HUES64 (cell line): ENCODE measurements around the gene RSU1.

ENCODE experiments used
- H3K27ac ChIP-seq: 2 replicates; pipeline ENCODE4 v1.7.0; 2013; ENCODE audit warnings: low read depth, low read length, inconsistent platforms
- H3K27me3 ChIP-seq: 2 replicates; pipeline ENCODE4 v1.6.1; 2013; ENCODE audit warnings: mild to moderate bottlenecking, low read length; ENCODE audit not compliant: insufficient read depth
- H3K36me3 ChIP-seq: 2 replicates; pipeline ENCODE4 v1.6.1; 2013; ENCODE audit warnings: mild to moderate bottlenecking, low read length; ENCODE audit not compliant: insufficient read depth
- H3K4me1 ChIP-seq: 2 replicates; pipeline ENCODE4 v1.6.1; 2013; ENCODE audit warnings: mild to moderate bottlenecking, low read length, moderate library complexity; ENCODE audit not compliant: insufficient read depth
- H3K4me3 ChIP-seq: 2 replicates; pipeline ENCODE4 v1.5.1; 2013; ENCODE audit warnings: mild to moderate bottlenecking, low read length, moderate library complexity
- H3K9ac ChIP-seq: 2 replicates; pipeline ENCODE4 v1.6.1; 2013; ENCODE audit warnings: mild to moderate bottlenecking, low read depth, low read length
- H3K9me3 ChIP-seq: 2 replicates; pipeline ENCODE4 v1.6.1; 2013; ENCODE audit warnings: low read depth, low read length; ENCODE audit not compliant: insufficient read depth
- WGBS: fragments of 150-250, 120-280 bp; methylation state at CpG from one replicate; pipeline ENCODE4 v1.1.7; 2013; ENCODE audit warnings: missing lambda C conversion rate; 5-methylcytosine and 5-hydroxymethylcytosine counted together

Gene RSU1

GRCh38 chr10:16643502-16643901, 173.7 kb downstream of the RSU1 start:
- H3K27me3 ChIP-seq, result no peaks in the 10 kb centered on the region
- H3K36me3 ChIP-seq, result no peaks in the 10 kb centered on the region
- 67% methylated on average over 2 of the region's 3 CpGs for WGBS
- H3K4me3 ChIP-seq, result no peak overlapping the region
- H3K9ac ChIP-seq, result no peak overlapping the region
- no peak overlapping the region for H3K27ac ChIP-seq
- peaks cover 13% of the 10 kb centered on the region for H3K4me1 ChIP-seq
- no peaks in the 10 kb centered on the region for H3K9me3 ChIP-seq

GRCh38 chr10:16640153-16640552, 177.1 kb downstream of the RSU1 start:
- Histone ChIP-seq H3K4me1 (peaks cover 13% of the 10 kb centered on the region), H3K4me3 (no peak overlapping the region), H3K27ac (no peak overlapping the region), H3K36me3 (no peaks in the 10 kb centered on the region), H3K27me3 (no peaks in the 10 kb centered on the region), H3K9me3 (no peaks in the 10 kb centered on the region), H3K9ac (no peak overlapping the region)
- WGBS, result 84% methylated on average over 2 of the region's 2 CpGs

GRCh38 chr10:16639471-16639870, 177.8 kb downstream of the RSU1 start:
- H3K36me3 ChIP-seq, result no peaks in the 10 kb centered on the region
- H3K4me1 ChIP-seq, result peaks cover 13% of the 10 kb centered on the region
- no peaks in the 10 kb centered on the region for H3K9me3 ChIP-seq
- no peak overlapping the region for H3K27ac ChIP-seq
- no peaks in the 10 kb centered on the region for H3K27me3 ChIP-seq
- H3K9ac ChIP-seq, result no peak overlapping the region
- 97% methylated on average over 3 of the region's 4 CpGs for WGBS
- H3K4me3 ChIP-seq, result no peak overlapping the region

- WGBS, result over 99% methylated on average over 5 of the region's 5 CpGs
Measured at GRCh38 chr10:16632996-16633395, 184.2 kb downstream of the RSU1 start.

GRCh38 chr10:16626697-16627096, 190.5 kb downstream of the RSU1 start:
- Histone ChIP-seq H3K27ac (no peak overlapping the region), H3K9ac (no peak overlapping the region), H3K27me3 (no peaks in the 10 kb centered on the region), H3K9me3 (0 out of 2 replicates have a peak, but pooled peaks cover 2% of the 10 kb centered on the region), H3K36me3 (no peaks in the 10 kb centered on the region), H3K4me1 (no peaks in the 10 kb centered on the region), H3K4me3 (no peak overlapping the region)
- 93% methylated on average over 5 of the region's 5 CpGs for WGBS

More at GRCh38 chr10:16632996-16633395, 184.2 kb downstream of the RSU1 start:
- no peaks in the 10 kb centered on the region for H3K36me3 ChIP-seq
- H3K27me3 ChIP-seq, result no peaks in the 10 kb centered on the region
- no peaks in the 10 kb centered on the region for H3K4me1 ChIP-seq
- H3K27ac ChIP-seq, result no peak overlapping the region
- no peak overlapping the region for H3K4me3 ChIP-seq
- no peaks in the 10 kb centered on the region for H3K9me3 ChIP-seq
- H3K9ac ChIP-seq, result no peak overlapping the region

- Histone ChIP-seq H3K4me1 (no peaks in the 10 kb centered on the region), H3K27me3 (no peaks in the 10 kb centered on the region), H3K36me3 (no peaks in the 10 kb centered on the region), H3K27ac (no peak overlapping the region), H3K9me3 (no peaks in the 10 kb centered on the region; the same call in 1 of the 2 replicates), H3K4me3 (no peak overlapping the region), H3K9ac (no peak overlapping the region)
- WGBS, result 90% methylated on average over 2 of the region's 2 CpGs
Measured at GRCh38 chr10:16612981-16613355, 204.3 kb downstream of the RSU1 start.

- no peak overlapping the region for H3K4me3 ChIP-seq
- H3K9me3 ChIP-seq, result no peaks in the 10 kb centered on the region; the same call in 1 of the 2 replicates
- no peak overlapping the region for H3K9ac ChIP-seq
- H3K36me3 ChIP-seq, result no peaks in the 10 kb centered on the region
- no peaks in the 10 kb centered on the region for H3K27me3 ChIP-seq
- no peaks in the 10 kb centered on the region for H3K4me1 ChIP-seq
- 79% methylated on average over 7 of the region's 7 CpGs for WGBS
- no peak overlapping the region for H3K27ac ChIP-seq
Measured at GRCh38 chr10:16612115-16612980, 204.9 kb downstream of the RSU1 start.

- Histone ChIP-seq H3K4me1 (no peaks in the 10 kb centered on the region), H3K9ac (no peak overlapping the region), H3K4me3 (no peak overlapping the region), H3K27ac (no peak overlapping the region), H3K27me3 (no peaks in the 10 kb centered on the region), H3K9me3 (no peaks in the 10 kb centered on the region), H3K36me3 (no peaks in the 10 kb centered on the region)
- WGBS, result 92% methylated on average over 7 of the region's 7 CpGs
Measured at GRCh38 chr10:16611037-16611436, 206.2 kb downstream of the RSU1 start.

- 94% methylated on average over 7 of the region's 8 CpGs for WGBS
- no peaks in the 10 kb centered on the region for H3K4me1 ChIP-seq
- no peaks in the 10 kb centered on the region for H3K27me3 ChIP-seq
- no peak overlapping the region for H3K4me3 ChIP-seq
- no peak overlapping the region for H3K9ac ChIP-seq
- H3K27ac ChIP-seq, result no peak overlapping the region
- no peaks in the 10 kb centered on the region for H3K9me3 ChIP-seq
- no peaks in the 10 kb centered on the region for H3K36me3 ChIP-seq
Measured at GRCh38 chr10:16609211-16609610, 208.0 kb downstream of the RSU1 start.

GRCh38 chr10:16606923-16607322, 210.3 kb downstream of the RSU1 start:
- H3K27me3 ChIP-seq, result no peaks in the 10 kb centered on the region
- H3K4me3 ChIP-seq, result no peak overlapping the region
- H3K36me3 ChIP-seq, result no peaks in the 10 kb centered on the region
- 95% methylated on average over 8 of the region's 8 CpGs for WGBS
- H3K27ac ChIP-seq, result no peak overlapping the region
- no peaks in the 10 kb centered on the region for H3K4me1 ChIP-seq
- no peak overlapping the region for H3K9ac ChIP-seq
- H3K9me3 ChIP-seq, result no peaks in the 10 kb centered on the region

- H3K27me3 ChIP-seq, result no peaks in the 10 kb centered on the region
- H3K36me3 ChIP-seq, result no peaks in the 10 kb centered on the region
- H3K9me3 ChIP-seq, result no peaks in the 10 kb centered on the region
- H3K9ac ChIP-seq, result no peak overlapping the region
- no peak overlapping the region for H3K4me3 ChIP-seq
- no peaks in the 10 kb centered on the region for H3K4me1 ChIP-seq
- no peak overlapping the region for H3K27ac ChIP-seq
- WGBS, result 94% methylated on average over 6 of the region's 6 CpGs
Measured at GRCh38 chr10:16606421-16606820, 210.8 kb downstream of the RSU1 start.
